Pancreas (tissue), 10 donors: ENCODE measurements around the gene CLP1. TPM values are rescaled to one million over a fixed set of nuclear protein-coding genes. Genes with fewer than 3 reads are reported as not detected.

Experiments used
- ATAC-seq, 4 donors: fragments of 200-7000 bp; cut with Tn5 transposase; one replicate each; pipeline versions ENCODE4 v1.8.0 to v1.9.1; 2020; ENCODE audit warnings: mild to moderate bottlenecking in 4 of 4, moderate library complexity in 4 of 4
- DNase-seq, 6 donors: peaks; one replicate each; pipeline ENCODE4 v3.0.0-alpha.2; 2020
- FAIRE-seq: peaks from 2 replicates; lab custom pipeline; 2012; peaks lifted over from hg19 to GRCh38; lab: Jason Lieb, UNC
- H3K27ac ChIP-seq, 4 donors: fragments of 200-600 bp; sonication (generic); 1 replicate in 3 of 4; 2 replicates in 1 of 4; pipeline versions ENCODE4 v1.5.0 to v1.8.0; 2020
- H3K27me3 ChIP-seq, 4 donors: fragments of 200-600 bp; one replicate each; pipeline ENCODE4 v1.8.0; 2021
- H3K36me3 ChIP-seq, 3 donors: fragments of 200-600 bp; sonication (generic) in 1 of 3; one replicate each; pipeline versions ENCODE4 v1.5.0 to v1.8.0; 2020 to 2021
- H3K4me1 ChIP-seq, 3 donors: fragments of 200-600 bp; one replicate each; pipeline ENCODE4 v1.8.0; 2021
- H3K4me3 ChIP-seq, 4 donors: fragments of 200-600 bp; sonication (generic) in 2 of 4; one replicate each; pipeline versions ENCODE4 v1.5.0 to v1.8.0; 2020 to 2021
- H3K9me3 ChIP-seq, 4 donors: fragments of 200-600 bp; one replicate each; pipeline ENCODE4 v1.8.0; 2021
- WGBS, 2 donors: extraction: QIAGEN DNeasy Blood & Tissue Kit; methylation state at CpG; one replicate each; pipeline ENCODE4 v1.1.7; 2013; 5-methylcytosine and 5-hydroxymethylcytosine counted together
- intact Hi-C, 3 donors: fragments of 100-400 bp; cut with DNase I; formaldehyde crosslinking; loops; one replicate each; pipeline versions ENCODE4 v1.11.1 to v1.14.2; 2022
- polyA plus RNA-seq, 2 donors: library from polyadenylated mRNA; stranded (reverse); fragments of 200-250 nt; gene quantifications; one replicate each; pipeline ENCODE4 v1.2.3, GENCODE V29; 2013
- total RNA-seq, 6 donors: library from RNA; stranded (reverse); fragmentation: NEBNext Ultra II Directional in 4 of 6; extraction: Animal tissue kit (Norgen Biotek cat#: 25700) in 4 of 6; gene quantifications; one replicate each; pipeline versions ENCODE4 v1.2.1 to v1.2.4, GENCODE V29; 2021 to 2023
- TF ChIP-seq, protein P1 (sequence below), 4 donors: fragments of 200-600 bp; sonication (generic) in 3 of 4; IDR thresholded peaks; one replicate each; pipeline versions ENCODE4 v1.5.0 to v1.8.0; 2021; ENCODE audit warnings: antibody characterized with exemption in 4 of 4
- donor health status: healthy with polysubstance abuse.
- donor health status: DM: no; HTN: no; CAD: no; lungs with moderate emphysema.
- donor health status: DM: no; HTN: no; CAD: no.
- donor health status: control.
- donor health status: control.
- donor health status: Bipolar disorder and iron deficiency.
- donor health status: DM: yes; HTN: yes; CAD: no.
- donor health status: DM: no; HTN: no; CAD: no.
- donor health status: DM: no; HTN: no; CAD: no.
- donor health status: DM: yes; HTN: yes; CAD: no.

CLP1 gene
- total and polyA plus RNA-seq, 8 donors, result 3.2 to 8.0 (median 6.1) TPM

DNA sequence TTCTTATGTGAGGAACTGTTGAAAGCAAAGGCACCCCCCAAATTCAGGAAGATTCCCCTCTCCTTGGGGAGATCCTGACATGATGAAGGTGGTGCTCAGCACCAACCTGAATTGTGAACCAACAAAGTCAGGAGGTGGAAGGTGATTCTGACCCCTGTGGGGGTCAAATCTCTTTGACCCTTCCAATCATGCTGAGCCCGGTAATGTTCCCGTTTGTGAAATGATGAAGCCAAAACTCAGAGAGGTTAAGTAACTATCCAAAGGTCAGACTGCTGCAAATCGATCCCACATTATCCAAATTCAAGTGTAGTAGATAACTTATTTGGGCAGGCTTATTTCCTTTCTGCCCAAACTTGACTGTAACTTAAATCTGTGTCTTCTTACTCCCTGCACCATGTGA is 41.0 kb upstream of the CLP1 start:
- intact Hi-C loops, result no loop called here
- TF ChIP-seq, protein P1, sequence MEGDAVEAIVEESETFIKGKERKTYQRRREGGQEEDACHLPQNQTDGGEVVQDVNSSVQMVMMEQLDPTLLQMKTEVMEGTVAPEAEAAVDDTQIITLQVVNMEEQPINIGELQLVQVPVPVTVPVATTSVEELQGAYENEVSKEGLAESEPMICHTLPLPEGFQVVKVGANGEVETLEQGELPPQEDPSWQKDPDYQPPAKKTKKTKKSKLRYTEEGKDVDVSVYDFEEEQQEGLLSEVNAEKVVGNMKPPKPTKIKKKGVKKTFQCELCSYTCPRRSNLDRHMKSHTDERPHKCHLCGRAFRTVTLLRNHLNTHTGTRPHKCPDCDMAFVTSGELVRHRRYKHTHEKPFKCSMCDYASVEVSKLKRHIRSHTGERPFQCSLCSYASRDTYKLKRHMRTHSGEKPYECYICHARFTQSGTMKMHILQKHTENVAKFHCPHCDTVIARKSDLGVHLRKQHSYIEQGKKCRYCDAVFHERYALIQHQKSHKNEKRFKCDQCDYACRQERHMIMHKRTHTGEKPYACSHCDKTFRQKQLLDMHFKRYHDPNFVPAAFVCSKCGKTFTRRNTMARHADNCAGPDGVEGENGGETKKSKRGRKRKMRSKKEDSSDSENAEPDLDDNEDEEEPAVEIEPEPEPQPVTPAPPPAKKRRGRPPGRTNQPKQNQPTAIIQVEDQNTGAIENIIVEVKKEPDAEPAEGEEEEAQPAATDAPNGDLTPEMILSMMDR (IDR thresholded peaks at IDR 0.05), result no peak
- no peaks in the 10 kb centered on the region for H3K4me1 ChIP-seq
- FAIRE-seq (no peak), ATAC-seq (no peak), DNase-seq (no peak)
- H3K36me3 ChIP-seq, result peaks cover 0 to 6% (median 3%) of the 10 kb centered on the region in 3 donors
- H3K9me3 ChIP-seq, result no peaks in the 10 kb centered on the region
- H3K4me3 ChIP-seq, result no peak overlapping the region
- no peaks in the 10 kb centered on the region for H3K27me3 ChIP-seq
- 50 to 58% methylated on average over 3 of the region's 3 CpGs for WGBS, 2 donors
- H3K27ac ChIP-seq, result no peak overlapping the region

DNA sequence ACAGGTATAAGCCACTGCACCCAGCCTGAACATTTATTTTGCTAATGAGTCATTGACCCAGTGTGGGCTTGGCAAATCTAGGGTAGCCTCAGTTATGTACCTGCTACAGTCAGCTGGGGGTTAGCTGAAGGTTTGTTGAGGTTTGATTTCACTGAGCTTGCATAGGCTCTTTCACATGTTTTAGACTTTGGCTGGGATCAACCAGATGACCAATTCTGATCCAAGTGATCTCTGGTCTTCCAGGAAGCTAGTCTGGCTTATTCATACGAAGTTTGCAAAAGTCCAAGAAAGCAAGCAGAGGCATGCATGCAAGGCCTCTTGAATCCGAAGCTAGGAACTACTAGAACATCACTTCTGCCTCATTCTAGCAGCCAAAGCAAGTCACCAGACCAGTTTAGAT is 39.1 kb upstream of the CLP1 start:
- TF ChIP-seq, protein P1 (IDR thresholded peaks at IDR 0.05), result no peak
- DNase-seq (no peak), ATAC-seq (no peak), FAIRE-seq (no peak)
- Histone ChIP-seq H3K9me3 (no peaks in the 10 kb centered on the region), H3K4me1 (no peaks in the 10 kb centered on the region), H3K27me3 (no peaks in the 10 kb centered on the region), H3K36me3 (peaks cover 0 to 6% (median 2%) of the 10 kb centered on the region in 3 donors), H3K27ac (no peak overlapping the region), H3K4me3 (no peak overlapping the region)
- intact Hi-C loops, result no loop called here
- WGBS, 2 donors, result 69 to 73% methylated on average over 2 of the region's 2 CpGs

DNA sequence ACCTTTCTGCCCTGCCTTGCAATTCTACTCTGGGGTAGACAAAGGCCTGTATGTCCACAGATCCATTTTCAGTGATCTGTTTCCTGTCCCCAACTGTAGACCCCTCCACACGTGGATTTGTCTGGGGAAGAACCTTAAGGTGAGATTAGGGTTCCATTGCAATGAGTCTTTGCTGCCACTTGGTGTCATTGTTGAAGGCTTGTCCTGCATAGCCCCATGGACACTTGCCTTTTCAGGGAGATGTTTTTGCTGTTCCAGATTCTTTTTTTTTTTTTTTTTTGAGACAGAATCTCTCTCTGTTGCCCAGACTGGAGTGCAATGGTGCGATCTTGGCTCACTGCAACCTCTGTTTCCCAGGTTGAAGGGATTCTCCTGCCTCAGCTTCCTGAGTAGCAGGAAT is 38.2 kb upstream of the CLP1 start:
- FAIRE-seq (no peak), DNase-seq (no peak), ATAC-seq (no peak)
- Histone ChIP-seq H3K27ac (no peak overlapping the region), H3K4me1 (no peaks in the 10 kb centered on the region), H3K27me3 (no peaks in the 10 kb centered on the region), H3K36me3 (peaks cover 0 to 3% (median 0%) of the 10 kb centered on the region in 3 donors), H3K4me3 (no peak overlapping the region), H3K9me3 (no peaks in the 10 kb centered on the region)
- 87 to 95% methylated on average over 2 of the region's 2 CpGs for WGBS, 2 donors
- TF ChIP-seq, protein P1 (IDR thresholded peaks at IDR 0.05), result no peak
- intact Hi-C loops, result no loop called here

DNA sequence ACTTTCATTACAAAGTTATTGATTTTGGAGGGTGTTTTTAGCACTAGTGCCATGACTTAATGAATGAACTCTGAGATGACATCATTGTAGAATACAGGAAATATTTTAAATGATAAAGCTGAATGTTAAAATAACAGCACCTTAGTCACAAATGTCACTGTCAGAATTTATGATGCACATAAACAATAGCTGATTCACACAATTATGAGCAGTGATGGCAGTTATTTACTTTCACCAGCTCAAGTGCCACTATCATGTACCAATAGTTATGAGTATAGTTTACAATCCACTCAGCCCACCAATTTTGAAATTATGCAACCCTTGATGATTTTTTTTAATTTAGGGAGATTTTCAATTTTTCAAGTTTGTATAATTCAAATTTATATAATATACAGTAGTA is 37.1 kb upstream of the CLP1 start:
- H3K27me3 ChIP-seq, result no peaks in the 10 kb centered on the region
- DNase-seq (no peak), FAIRE-seq (no peak), ATAC-seq (no peak)
- no peaks in the 10 kb centered on the region for H3K9me3 ChIP-seq
- intact Hi-C loops, result no loop called here
- no peaks in the 10 kb centered on the region for H3K4me1 ChIP-seq
- no peak overlapping the region for H3K4me3 ChIP-seq
- H3K27ac ChIP-seq, result no peak overlapping the region
- TF ChIP-seq, protein P1 (IDR thresholded peaks at IDR 0.05), result no peak
- no peaks in the 10 kb centered on the region for H3K36me3 ChIP-seq

DNA sequence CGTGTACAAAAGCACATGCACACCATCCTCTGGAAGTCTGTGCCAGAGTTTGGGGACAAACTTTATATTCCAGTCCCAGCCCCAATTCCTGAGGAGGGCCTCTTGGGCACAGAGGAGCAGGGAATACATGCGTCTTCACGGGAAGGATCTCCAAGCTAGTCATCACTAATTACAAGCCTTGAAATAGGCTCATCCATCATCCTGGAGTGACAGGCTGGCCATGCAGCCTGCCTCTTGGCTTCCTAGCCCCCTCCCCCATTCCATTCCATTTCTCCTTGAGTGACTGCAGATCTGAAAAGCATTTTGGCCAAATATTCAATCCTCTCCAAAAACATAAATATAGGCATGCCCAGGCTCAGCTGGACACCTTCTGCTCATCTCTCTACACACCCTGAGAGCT is 35.3 kb upstream of the CLP1 start:
- Histone ChIP-seq H3K4me1 (no peaks in the 10 kb centered on the region), H3K9me3 (no peaks in the 10 kb centered on the region), H3K36me3 (no peaks in the 10 kb centered on the region), H3K27ac (no peak overlapping the region), H3K27me3 (no peaks in the 10 kb centered on the region), H3K4me3 (no peak overlapping the region)
- DNase-seq (no peak), ATAC-seq (no peak), FAIRE-seq (no peak)
- intact Hi-C loops, result no loop called here
- TF ChIP-seq, protein P1 (IDR thresholded peaks at IDR 0.05), result no peak
- WGBS, 2 donors, result 39 to 47% methylated on average over 3 of the region's 3 CpGs
